ENCODE measurements around the gene ALX4.

The ALX4 gene

DNA sequence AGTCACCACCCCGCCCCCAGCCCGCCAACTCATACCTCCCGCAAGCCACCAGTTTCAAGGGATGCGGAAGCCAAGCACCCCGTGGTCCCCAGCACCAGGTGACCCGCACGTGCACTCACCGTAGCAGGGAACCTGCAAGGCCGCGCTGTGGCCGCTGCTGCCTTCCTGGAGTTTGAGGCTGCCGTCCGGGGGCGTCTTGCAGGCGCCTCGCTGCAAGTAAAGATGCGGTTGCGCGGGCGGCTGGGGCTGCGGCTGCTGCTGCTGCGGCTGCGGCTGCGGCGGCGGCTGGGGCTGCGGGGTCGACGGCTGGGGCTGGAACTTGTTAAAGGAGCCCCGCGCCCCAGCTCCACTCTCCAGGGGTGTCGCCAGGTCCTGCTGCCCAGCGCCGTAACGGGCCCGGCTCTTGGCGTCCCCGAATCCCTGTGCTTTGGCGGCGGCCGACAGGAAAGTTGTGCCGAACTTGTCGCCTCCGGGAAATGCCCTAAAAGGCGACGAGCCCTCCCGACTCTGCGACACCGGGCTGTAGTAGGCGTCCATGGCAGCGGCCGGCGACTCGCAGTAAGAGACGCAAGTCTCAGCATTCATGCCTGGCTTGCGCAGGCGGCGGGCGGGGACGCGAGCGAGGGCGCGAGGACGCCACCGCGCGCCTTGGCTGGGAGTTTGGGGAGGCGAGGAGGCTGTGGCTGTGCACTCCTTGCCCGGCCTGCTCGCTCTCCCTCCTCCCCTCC, at the start of gene ALX4:
Gene ALX4, minus strand, starts transcription at position 662 of the 728 bp plus-strand sequence. Its CDS starts 77 bp downstream, at position 585.
- Histone ChIP-seq H3K9me2 (replicated peaks; ENCODE audit: low read depth, low read length) (no peaks in the 10 kb centered on the region), H3F3A (ENCODE audit: low read depth) (no peaks in the 10 kb centered on the region), H3K4me2 (ENCODE audit: low read depth, low read length, poor library complexity, severe bottlenecking) (no peak within 1 kb of the TSS), H3K9me3 (ENCODE audit: insufficient read depth, low read depth, low read length) (no peaks in the 10 kb centered on the region), H3K36me3 (ENCODE audit: insufficient read depth, low read length) (no peaks in the 10 kb centered on the region), H3K9ac (ENCODE audit: low read depth, low read length, poor library complexity, severe bottlenecking) (no peak within 1 kb of the TSS), H3K4me1 (ENCODE audit: insufficient read depth, low read length, poor library complexity, severe bottlenecking) (no peaks in the 10 kb centered on the region), H2AFZ (ENCODE audit: low read length) (no peak within 1 kb of the TSS), H4K20me1 (ENCODE audit: insufficient read depth, low read length, poor library complexity, severe bottlenecking) (no peaks in the 10 kb centered on the region), H3K4me3 (ENCODE audit: low read length, poor library complexity, severe bottlenecking) (no peak within 1 kb of the TSS), H3K79me2 (ENCODE audit: insufficient read depth, low read length) (no peaks in the 10 kb centered on the region), H3K27me3 (ENCODE audit: insufficient read depth, low read length, poor library complexity, severe bottlenecking) (no peaks in the 10 kb centered on the region)
- TF ChIP-seq EZH2phosphoT487 (IDR thresholded peaks at IDR 0.05; ENCODE audit: borderline replicate concordance), result no peak
- TF ChIP-seq, protein P1, sequence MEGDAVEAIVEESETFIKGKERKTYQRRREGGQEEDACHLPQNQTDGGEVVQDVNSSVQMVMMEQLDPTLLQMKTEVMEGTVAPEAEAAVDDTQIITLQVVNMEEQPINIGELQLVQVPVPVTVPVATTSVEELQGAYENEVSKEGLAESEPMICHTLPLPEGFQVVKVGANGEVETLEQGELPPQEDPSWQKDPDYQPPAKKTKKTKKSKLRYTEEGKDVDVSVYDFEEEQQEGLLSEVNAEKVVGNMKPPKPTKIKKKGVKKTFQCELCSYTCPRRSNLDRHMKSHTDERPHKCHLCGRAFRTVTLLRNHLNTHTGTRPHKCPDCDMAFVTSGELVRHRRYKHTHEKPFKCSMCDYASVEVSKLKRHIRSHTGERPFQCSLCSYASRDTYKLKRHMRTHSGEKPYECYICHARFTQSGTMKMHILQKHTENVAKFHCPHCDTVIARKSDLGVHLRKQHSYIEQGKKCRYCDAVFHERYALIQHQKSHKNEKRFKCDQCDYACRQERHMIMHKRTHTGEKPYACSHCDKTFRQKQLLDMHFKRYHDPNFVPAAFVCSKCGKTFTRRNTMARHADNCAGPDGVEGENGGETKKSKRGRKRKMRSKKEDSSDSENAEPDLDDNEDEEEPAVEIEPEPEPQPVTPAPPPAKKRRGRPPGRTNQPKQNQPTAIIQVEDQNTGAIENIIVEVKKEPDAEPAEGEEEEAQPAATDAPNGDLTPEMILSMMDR (conservative IDR thresholded peaks at IDR 0.05; ENCODE audit: low read length), result no peak

DNA sequence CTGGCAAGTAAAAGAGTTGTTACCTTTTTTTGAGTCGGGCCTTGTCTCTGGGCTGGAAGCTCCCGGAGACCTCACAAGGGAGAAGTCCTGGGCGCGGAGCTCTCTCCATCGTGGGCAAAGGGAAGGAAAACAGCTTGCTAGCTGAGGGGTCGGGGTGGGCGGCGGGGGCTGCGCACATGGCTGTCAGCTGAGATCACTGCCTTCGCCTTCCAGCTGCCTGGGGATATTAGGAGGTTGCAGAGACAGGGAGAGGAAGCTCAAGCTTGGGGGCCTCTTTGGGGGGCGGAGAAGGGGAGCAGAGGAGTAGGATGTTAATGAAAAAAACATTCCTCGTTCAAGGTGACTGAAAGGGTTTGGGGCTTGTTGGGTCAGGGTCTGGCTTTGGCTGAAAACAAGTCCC, 49.2 kb upstream of the ALX4 start:
- no peaks in the 10 kb centered on the region for H3K4me1 ChIP-seq (ENCODE audit: insufficient read depth, low read length, poor library complexity, severe bottlenecking)
- no peak overlapping the region for H3K4me3 ChIP-seq (ENCODE audit: low read length, poor library complexity, severe bottlenecking)
- H3F3A ChIP-seq (ENCODE audit: low read depth), result no peaks in the 10 kb centered on the region
- TF ChIP-seq, protein P1 (conservative IDR thresholded peaks at IDR 0.05; ENCODE audit: low read length), result no peak
- TF ChIP-seq EZH2phosphoT487 (IDR thresholded peaks at IDR 0.05; ENCODE audit: borderline replicate concordance), result no peak
- H3K36me3 ChIP-seq (ENCODE audit: insufficient read depth, low read length), result no peaks in the 10 kb centered on the region
- no peak overlapping the region for H3K4me2 ChIP-seq (ENCODE audit: low read depth, low read length, poor library complexity, severe bottlenecking)
- H3K79me2 ChIP-seq (ENCODE audit: insufficient read depth, low read length), result no peaks in the 10 kb centered on the region
- no peaks in the 10 kb centered on the region for H3K9me3 ChIP-seq (ENCODE audit: insufficient read depth, low read depth, low read length)
- H2AFZ ChIP-seq (ENCODE audit: low read length), result no peak overlapping the region
- no peak overlapping the region for H3K9ac ChIP-seq (ENCODE audit: low read depth, low read length, poor library complexity, severe bottlenecking)
- no peaks in the 10 kb centered on the region for H4K20me1 ChIP-seq (ENCODE audit: insufficient read depth, low read length, poor library complexity, severe bottlenecking)
- H3K27me3 ChIP-seq (ENCODE audit: insufficient read depth, low read length, poor library complexity, severe bottlenecking), result no peaks in the 10 kb centered on the region
- no peaks in the 10 kb centered on the region for H3K9me2 ChIP-seq (replicated peaks; ENCODE audit: low read depth, low read length)

DNA sequence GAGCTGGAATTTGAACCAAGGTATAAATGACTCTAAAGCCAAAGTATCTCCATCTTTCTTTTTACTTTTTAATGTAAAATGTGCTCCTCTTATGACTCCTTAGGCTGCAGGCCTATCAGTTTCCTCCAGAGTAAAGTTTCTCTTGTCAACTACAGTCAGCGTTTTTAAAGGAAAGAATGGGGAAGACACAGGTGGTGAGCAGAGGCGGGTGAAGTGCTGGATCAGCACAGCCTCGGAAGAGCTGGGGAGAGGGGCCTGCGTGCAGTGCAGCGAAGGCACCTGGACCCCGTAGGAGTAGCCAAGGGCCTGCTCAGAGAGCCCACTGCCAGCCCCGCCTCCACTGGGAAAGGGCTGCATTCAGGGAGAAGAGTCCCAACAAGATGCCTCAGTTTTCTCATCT, 48.8 kb upstream of the ALX4 start:
- Histone ChIP-seq H3K27me3 (ENCODE audit: insufficient read depth, low read length, poor library complexity, severe bottlenecking) (no peaks in the 10 kb centered on the region), H3K9me3 (ENCODE audit: insufficient read depth, low read depth, low read length) (no peaks in the 10 kb centered on the region), H3K79me2 (ENCODE audit: insufficient read depth, low read length) (no peaks in the 10 kb centered on the region), H3K4me2 (ENCODE audit: low read depth, low read length, poor library complexity, severe bottlenecking) (no peak overlapping the region), H3K36me3 (ENCODE audit: insufficient read depth, low read length) (no peaks in the 10 kb centered on the region), H3K4me1 (ENCODE audit: insufficient read depth, low read length, poor library complexity, severe bottlenecking) (no peaks in the 10 kb centered on the region), H4K20me1 (ENCODE audit: insufficient read depth, low read length, poor library complexity, severe bottlenecking) (no peaks in the 10 kb centered on the region), H2AFZ (ENCODE audit: low read length) (no peak overlapping the region), H3F3A (ENCODE audit: low read depth) (no peaks in the 10 kb centered on the region), H3K9me2 (replicated peaks; ENCODE audit: low read depth, low read length) (no peaks in the 10 kb centered on the region), H3K4me3 (ENCODE audit: low read length, poor library complexity, severe bottlenecking) (no peak overlapping the region), H3K9ac (ENCODE audit: low read depth, low read length, poor library complexity, severe bottlenecking) (no peak overlapping the region)
- TF ChIP-seq, protein P1 (conservative IDR thresholded peaks at IDR 0.05; ENCODE audit: low read length), result no peak
- no peak for TF ChIP-seq EZH2phosphoT487 (IDR thresholded peaks at IDR 0.05; ENCODE audit: borderline replicate concordance)

All from Loucy (cell line).